HepG2 (cell line): ENCODE results near the gene TOM1L2. TPM values are rescaled to one million over a fixed set of nuclear protein-coding genes. Genes with fewer than 3 reads are reported as not detected.

Source experiments
- BORCS8-MEF2B ChIP-seq: sonication (generic); formaldehyde crosslinking; IDR thresholded peaks from 2 replicates; pipeline ENCODE4 v1.8.0; 2022; ENCODE audit warnings: mild to moderate bottlenecking, missing genetic modification reagents
- CBFB ChIP-seq: sonication (generic); formaldehyde crosslinking; IDR thresholded peaks from 2 replicates; pipeline ENCODE4 v1.4.0; 2020; ENCODE audit warnings: missing genetic modification reagents
- FOXC1 ChIP-seq: sonication (generic); formaldehyde crosslinking; IDR thresholded peaks from 2 replicates; pipeline ENCODE4 v1.8.0; 2022; ENCODE audit warnings: mild to moderate bottlenecking, missing genetic modification reagents, borderline replicate concordance
- ISX ChIP-seq: sonication (generic); formaldehyde crosslinking; conservative IDR thresholded peaks from 2 replicates; pipeline ENCODE4 v1.5.0; 2020; ENCODE audit warnings: missing genetic modification reagents
- JUND ChIP-seq: sonication (generic); formaldehyde crosslinking; IDR thresholded peaks from 2 replicates; pipeline ENCODE4 v1.8.0; 2022; ENCODE audit warnings: mild to moderate bottlenecking, missing genetic modification reagents
- KAT7 ChIP-seq: IDR thresholded peaks from 2 replicates; pipeline ENCODE4 v1.6.1; 2018; ENCODE audit warnings: borderline replicate concordance, missing compliant biosample characterization
- KLF15 ChIP-seq: sonication (generic); formaldehyde crosslinking; IDR thresholded peaks from 2 replicates; pipeline ENCODE4 v1.8.1; 2023; ENCODE audit warnings: borderline replicate concordance, mild to moderate bottlenecking, inconsistent platforms, missing genetic modification reagents, mixed read lengths
- MNT ChIP-seq: fragments of 450-650 bp; IDR thresholded peaks from 2 replicates; pipeline ENCODE4 v1.6.1; 2016
- PHF5A ChIP-seq: IDR thresholded peaks from one replicate; pipeline ENCODE4 v1.6.1; 2018; ENCODE audit warnings: low read depth, missing genetic modification reagents; ENCODE audit not compliant: unreplicated experiment
- PLRG1 ChIP-seq: fragments of 450-650 bp; conservative IDR thresholded peaks from 2 replicates; pipeline ENCODE4 v1.6.1; 2016
- ZMYM4 ChIP-seq: sonication (generic); formaldehyde crosslinking; IDR thresholded peaks from 2 replicates; pipeline ENCODE4 v1.8.1; 2023; ENCODE audit warnings: mild to moderate bottlenecking, missing genetic modification reagents
- ZNF142 ChIP-seq: sonication (generic); formaldehyde crosslinking; IDR thresholded peaks from 2 replicates; pipeline ENCODE4 v1.4.0; 2020; ENCODE audit warnings: missing genetic modification reagents
- ZNF761 ChIP-seq: sonication (generic); formaldehyde crosslinking; conservative IDR thresholded peaks from 2 replicates; pipeline ENCODE4 v1.4.0; 2020; ENCODE audit warnings: mild to moderate bottlenecking, missing genetic modification reagents
- ZSCAN21 ChIP-seq: sonication (generic); formaldehyde crosslinking; IDR thresholded peaks from 2 replicates; pipeline ENCODE4 v1.8.0; 2022; ENCODE audit warnings: mild to moderate bottlenecking, missing genetic modification reagents, moderate library complexity, borderline replicate concordance
- polyA plus RNA-seq, 8 experiments: library from polyadenylated mRNA; depleted of rRNA in 3 of 8; stranded (reverse) in 7 of 8; unstranded in 1 of 8; fragments of >200 nt; fragmentation: Illumina TruSeq in 4 of 8; extraction: Trizol in 4 of 8; gene quantifications; 2 replicates each; pipeline versions ENCODE4 v1.2.1 to v1.2.3, GENCODE V29; 2011 to 2016; ENCODE audit warnings: low read depth in 4 of 8, missing spikeins in 1 of 8, mixed read lengths in 1 of 8; ENCODE audit not compliant: insufficient read depth in 1 of 8
- total RNA-seq, 5 experiments: library from RNA; depleted of rRNA; stranded (reverse); fragments of >200 nt; fragmentation: Illumina TruSeq; extraction: Trizol; gene quantifications; 2 replicates each; pipeline ENCODE4 v1.2.3, GENCODE V29; 2016; ENCODE audit warnings: low read depth in 1 of 5
- TF ChIP-seq, protein P1 (sequence below): sonication (generic); formaldehyde crosslinking; IDR thresholded peaks from 2 replicates; pipeline ENCODE4 v1.4.0; 2020; ENCODE audit warnings: missing genetic modification reagents
- TF ChIP-seq, protein P2 (sequence below): sonication (generic); formaldehyde crosslinking; IDR thresholded peaks from 2 replicates; pipeline ENCODE4 v1.8.0; 2022; ENCODE audit warnings: mild to moderate bottlenecking, missing genetic modification reagents, moderate library complexity
- TF ChIP-seq, protein P3 (sequence below): sonication (generic); formaldehyde crosslinking; IDR thresholded peaks from 2 replicates; pipeline ENCODE4 v1.4.0; 2020; ENCODE audit warnings: mild to moderate bottlenecking, missing genetic modification reagents

The TOM1L2 gene
- total and polyA plus RNA-seq, 2 of the 13 experiments (the other 11 are each of a cell fraction or from before 2014, with no cell fraction given): 4.7 to 7.4 TPM

DNA sequence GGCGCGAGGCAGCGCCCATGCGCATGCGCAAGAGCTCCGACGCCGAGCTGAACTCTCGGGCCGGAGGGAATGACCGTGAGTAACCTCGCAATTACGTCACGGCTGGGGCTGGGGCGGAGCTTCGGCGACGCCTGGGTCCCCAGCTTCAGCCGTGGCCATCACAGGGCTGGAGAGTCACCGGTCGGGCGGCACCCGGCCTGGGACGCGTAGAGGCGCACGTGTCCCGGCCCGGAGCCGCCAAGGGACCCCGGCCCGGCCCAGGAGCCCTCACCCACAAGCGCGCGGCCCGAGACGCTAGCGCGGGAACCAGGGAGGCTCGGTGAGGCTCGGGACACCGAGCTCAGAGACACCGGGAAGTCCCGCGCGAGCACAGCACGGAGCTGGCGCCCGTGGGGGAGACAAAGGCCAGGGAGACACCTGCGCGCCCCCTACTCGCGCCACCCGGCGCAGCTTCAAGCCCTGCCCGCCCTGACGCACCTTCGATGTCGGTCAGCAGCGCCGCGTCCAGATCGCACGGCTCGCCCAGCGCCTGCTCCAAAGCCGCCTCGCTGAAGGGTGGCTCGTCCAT, 135.9 kb downstream of the TOM1L2 start (continued):
- TF ChIP-seq, protein P1, sequence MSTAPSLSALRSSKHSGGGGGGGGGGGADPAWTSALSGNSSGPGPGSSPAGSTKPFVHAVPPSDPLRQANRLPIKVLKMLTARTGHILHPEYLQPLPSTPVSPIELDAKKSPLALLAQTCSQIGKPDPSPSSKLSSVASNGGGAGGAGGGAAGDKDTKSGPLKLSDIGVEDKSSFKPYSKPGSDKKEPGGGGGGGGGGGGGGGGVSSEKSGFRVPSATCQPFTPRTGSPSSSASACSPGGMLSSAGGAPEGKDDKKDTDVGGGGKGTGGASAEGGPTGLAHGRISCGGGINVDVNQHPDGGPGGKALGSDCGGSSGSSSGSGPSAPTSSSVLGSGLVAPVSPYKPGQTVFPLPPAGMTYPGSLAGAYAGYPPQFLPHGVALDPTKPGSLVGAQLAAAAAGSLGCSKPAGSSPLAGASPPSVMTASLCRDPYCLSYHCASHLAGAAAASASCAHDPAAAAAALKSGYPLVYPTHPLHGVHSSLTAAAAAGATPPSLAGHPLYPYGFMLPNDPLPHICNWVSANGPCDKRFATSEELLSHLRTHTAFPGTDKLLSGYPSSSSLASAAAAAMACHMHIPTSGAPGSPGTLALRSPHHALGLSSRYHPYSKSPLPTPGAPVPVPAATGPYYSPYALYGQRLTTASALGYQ: peak; percentile 63; the same call in 1 of the 2 replicates
- TF ChIP-seq JUND (CRISPR knock-in tag) (0 out of 2 replicates have a peak, but pooled peaks have one; percentile 12), ISX (CRISPR knock-in tag) (peak; percentile 69; the same call in 1 of the 2 replicates), ZNF761 (CRISPR knock-in tag) (peak; percentile 60), CBFB (peak; percentile 84), BORCS8-MEF2B (CRISPR knock-in tag) (peak; percentile 73), FOXC1 (CRISPR knock-in tag) (0 out of 2 replicates have a peak, but pooled peaks have one; percentile 24), KAT7 (CRISPR knock-in tag) (no peak), KLF15 (CRISPR knock-in tag) (0 out of 2 replicates have a peak, but pooled peaks have one; percentile 62), PHF5A (peak; percentile 25), MNT (peak; percentile 35; the same call in 1 of the 2 replicates), ZNF142 (CRISPR knock-in tag) (peak; percentile 73), ZSCAN21 (CRISPR knock-in tag) (peak; percentile 79; the same call in 1 of the 2 replicates), ZMYM4 (CRISPR knock-in tag) (peak; percentile 30; the same call in 1 of the 2 replicates), PLRG1 (no peak)
- TF ChIP-seq, protein P2, sequence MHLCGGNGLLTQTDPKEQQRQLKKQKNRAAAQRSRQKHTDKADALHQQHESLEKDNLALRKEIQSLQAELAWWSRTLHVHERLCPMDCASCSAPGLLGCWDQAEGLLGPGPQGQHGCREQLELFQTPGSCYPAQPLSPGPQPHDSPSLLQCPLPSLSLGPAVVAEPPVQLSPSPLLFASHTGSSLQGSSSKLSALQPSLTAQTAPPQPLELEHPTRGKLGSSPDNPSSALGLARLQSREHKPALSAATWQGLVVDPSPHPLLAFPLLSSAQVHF (CRISPR knock-in tag): no peak; the same call in 1 of the 2 replicates
- TF ChIP-seq, protein P3, sequence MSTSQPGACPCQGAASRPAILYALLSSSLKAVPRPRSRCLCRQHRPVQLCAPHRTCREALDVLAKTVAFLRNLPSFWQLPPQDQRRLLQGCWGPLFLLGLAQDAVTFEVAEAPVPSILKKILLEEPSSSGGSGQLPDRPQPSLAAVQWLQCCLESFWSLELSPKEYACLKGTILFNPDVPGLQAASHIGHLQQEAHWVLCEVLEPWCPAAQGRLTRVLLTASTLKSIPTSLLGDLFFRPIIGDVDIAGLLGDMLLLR (CRISPR knock-in tag): peak; percentile 82; the same call in 1 of the 2 replicates
